ENCODE data around the gene KLC4.

The KLC4 gene

DNA sequence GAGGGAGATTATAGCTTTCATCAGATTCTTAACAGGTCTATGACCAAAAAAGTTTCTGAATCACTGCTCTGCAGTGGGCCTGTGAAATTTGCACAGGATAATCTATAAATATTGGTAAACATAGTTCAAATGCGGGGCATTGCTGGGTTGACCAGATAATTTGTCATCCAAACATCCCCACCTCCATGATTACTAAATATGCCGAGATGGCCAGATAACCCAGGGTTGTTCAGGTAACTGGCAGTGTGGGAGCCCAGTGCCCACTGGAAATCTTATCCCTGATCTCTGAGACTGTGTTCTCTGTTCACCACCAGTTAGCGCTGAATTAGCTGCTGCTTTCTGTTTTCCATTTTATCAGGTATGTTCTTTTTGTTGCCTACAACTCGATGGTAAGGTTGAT lies 38.1 kb downstream of the KLC4 start:
- Histone ChIP-seq H3K4me3 (ENCODE audit: low read depth, low read length) (no peak overlapping the region), H3K27ac (peak overlapping the region; percentile 73), H3K4me1 (peaks cover 24% of the 10 kb centered on the region), H2AFZ (peak overlapping the region; percentile 77), H3K79me2 (peaks cover 6% of the 10 kb centered on the region), H3K9ac (no peak overlapping the region), H3K27me3 (ENCODE audit: control insufficient read depth, insufficient read depth, low read length) (no peaks in the 10 kb centered on the region), H3K9me3 (ENCODE audit: control insufficient read depth, low read length) (no peaks in the 10 kb centered on the region), H3K4me2 (ENCODE audit: low read length) (no peak overlapping the region), H3K36me3 (ENCODE audit: control insufficient read depth, insufficient read depth, low read length) (no peaks in the 10 kb centered on the region)
- TF ChIP-seq, protein P1, sequence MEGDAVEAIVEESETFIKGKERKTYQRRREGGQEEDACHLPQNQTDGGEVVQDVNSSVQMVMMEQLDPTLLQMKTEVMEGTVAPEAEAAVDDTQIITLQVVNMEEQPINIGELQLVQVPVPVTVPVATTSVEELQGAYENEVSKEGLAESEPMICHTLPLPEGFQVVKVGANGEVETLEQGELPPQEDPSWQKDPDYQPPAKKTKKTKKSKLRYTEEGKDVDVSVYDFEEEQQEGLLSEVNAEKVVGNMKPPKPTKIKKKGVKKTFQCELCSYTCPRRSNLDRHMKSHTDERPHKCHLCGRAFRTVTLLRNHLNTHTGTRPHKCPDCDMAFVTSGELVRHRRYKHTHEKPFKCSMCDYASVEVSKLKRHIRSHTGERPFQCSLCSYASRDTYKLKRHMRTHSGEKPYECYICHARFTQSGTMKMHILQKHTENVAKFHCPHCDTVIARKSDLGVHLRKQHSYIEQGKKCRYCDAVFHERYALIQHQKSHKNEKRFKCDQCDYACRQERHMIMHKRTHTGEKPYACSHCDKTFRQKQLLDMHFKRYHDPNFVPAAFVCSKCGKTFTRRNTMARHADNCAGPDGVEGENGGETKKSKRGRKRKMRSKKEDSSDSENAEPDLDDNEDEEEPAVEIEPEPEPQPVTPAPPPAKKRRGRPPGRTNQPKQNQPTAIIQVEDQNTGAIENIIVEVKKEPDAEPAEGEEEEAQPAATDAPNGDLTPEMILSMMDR (IDR thresholded peaks at IDR 0.05), result no peak

DNA sequence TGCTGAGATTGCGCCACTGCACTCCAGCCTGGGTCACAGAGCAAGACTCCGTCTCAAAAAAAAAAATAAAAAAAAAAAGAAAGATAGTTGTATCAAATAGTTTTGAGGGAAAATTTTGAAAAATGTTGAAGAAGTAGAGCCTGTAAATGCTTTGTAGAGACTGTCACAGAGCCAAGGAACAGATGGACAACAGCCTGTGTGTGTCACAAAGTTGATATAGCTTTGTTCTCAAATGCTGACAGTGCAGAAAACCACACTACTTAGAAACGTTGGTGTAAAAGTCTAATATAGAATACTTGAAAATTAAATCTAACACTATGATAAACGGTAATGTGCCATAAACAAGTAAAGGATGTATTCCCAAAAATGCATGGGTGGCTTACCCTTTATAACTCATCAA lies 42.1 kb downstream of the KLC4 start:
- no peak overlapping the region for H3K4me2 ChIP-seq (ENCODE audit: low read length)
- TF ChIP-seq, protein P1 (IDR thresholded peaks at IDR 0.05), result no peak
- H3K4me3 ChIP-seq (ENCODE audit: low read depth, low read length), result no peak overlapping the region
- H3K36me3 ChIP-seq (ENCODE audit: control insufficient read depth, insufficient read depth, low read length), result no peaks in the 10 kb centered on the region
- peaks cover 6% of the 10 kb centered on the region for H3K79me2 ChIP-seq
- H3K9ac ChIP-seq, result no peak overlapping the region
- H3K4me1 ChIP-seq, result peaks cover 18% of the 10 kb centered on the region
- no peaks in the 10 kb centered on the region for H3K27me3 ChIP-seq (ENCODE audit: control insufficient read depth, insufficient read depth, low read length)
- H3K27ac ChIP-seq, result no peak overlapping the region
- H2AFZ ChIP-seq, result no peak overlapping the region
- H3K9me3 ChIP-seq (ENCODE audit: control insufficient read depth, low read length), result no peaks in the 10 kb centered on the region

DNA sequence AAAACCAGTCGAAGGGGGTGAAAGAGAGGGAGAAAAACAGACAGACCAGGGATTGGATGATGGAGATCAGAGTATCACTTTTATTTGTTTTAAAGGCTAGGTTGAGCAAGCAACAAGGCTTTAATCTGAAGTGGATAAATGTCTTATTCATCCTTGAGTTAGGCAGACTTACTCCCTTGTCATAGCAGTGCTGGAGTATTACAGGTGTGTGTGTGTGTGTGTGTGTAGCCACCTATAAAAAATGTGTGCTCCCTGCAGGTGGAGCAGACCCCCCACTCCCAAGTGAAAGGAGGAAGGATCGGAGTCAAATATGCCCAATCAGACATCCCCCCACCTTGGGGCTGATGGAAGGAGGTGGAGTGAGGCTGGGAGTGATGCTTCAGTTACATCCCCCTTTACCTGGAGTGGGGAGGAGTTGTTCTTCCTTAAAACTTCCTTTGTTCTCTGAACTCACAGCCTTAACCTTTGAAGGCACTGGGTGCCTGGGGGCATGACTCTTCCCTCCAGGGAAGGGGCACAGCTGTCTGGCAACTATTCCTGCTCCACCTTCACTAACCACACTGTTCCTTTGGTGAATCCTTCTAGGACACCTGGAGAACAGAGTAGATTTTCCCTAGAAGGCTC lies 43.9 kb downstream of the KLC4 start:
- H3K79me2 ChIP-seq, result peaks cover 6% of the 10 kb centered on the region
- H2AFZ ChIP-seq, result no peak overlapping the region
- no peaks in the 10 kb centered on the region for H3K36me3 ChIP-seq (ENCODE audit: control insufficient read depth, insufficient read depth, low read length)
- no peaks in the 10 kb centered on the region for H3K27me3 ChIP-seq (ENCODE audit: control insufficient read depth, insufficient read depth, low read length)
- TF ChIP-seq, protein P1 (IDR thresholded peaks at IDR 0.05), result no peak
- H3K9ac ChIP-seq, result no peak overlapping the region
- H3K4me2 ChIP-seq (ENCODE audit: low read length), result no peak overlapping the region
- H3K27ac ChIP-seq, result no peak overlapping the region
- no peak overlapping the region for H3K4me3 ChIP-seq (ENCODE audit: low read depth, low read length)
- no peaks in the 10 kb centered on the region for H3K9me3 ChIP-seq (ENCODE audit: control insufficient read depth, low read length)
- peaks cover under 1% of the 10 kb centered on the region for H3K4me1 ChIP-seq

DNA sequence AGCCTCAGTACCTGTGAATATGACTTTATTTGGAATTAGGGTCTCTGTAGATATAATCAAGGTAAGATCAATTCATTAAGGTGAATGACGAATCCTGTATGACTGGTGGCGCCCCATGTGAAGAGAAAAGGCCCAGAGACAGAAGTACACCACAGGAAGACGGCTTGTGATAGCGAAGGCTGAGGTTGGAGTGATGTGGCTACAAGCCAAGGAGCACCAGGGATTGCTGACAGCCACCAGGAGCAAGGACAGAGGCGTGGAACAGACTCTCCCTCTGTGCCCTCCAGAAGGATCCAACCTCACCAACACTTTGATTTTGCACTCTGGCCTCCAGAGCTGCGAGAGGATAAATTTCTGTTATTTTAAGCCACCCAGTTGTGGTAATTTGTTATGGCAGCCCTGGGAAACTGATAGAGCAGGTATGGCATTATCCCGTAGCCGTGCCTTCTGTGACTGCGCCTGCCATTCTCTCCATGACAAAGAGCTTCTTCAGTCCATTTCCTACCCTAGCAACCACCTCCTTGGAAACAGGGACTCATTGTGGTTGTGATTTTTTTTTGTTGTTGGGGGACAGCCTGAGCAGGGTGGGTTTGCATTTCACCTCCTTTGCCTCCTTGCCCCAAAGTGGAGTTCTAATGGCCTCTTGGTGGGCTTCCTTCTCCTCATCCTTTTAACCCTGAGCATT lies 46.2 kb downstream of the KLC4 start:
- H3K79me2 ChIP-seq, result peaks cover 9% of the 10 kb centered on the region
- H3K4me2 ChIP-seq (ENCODE audit: low read length), result no peak overlapping the region
- H3K9ac ChIP-seq, result no peak overlapping the region
- TF ChIP-seq, protein P1 (IDR thresholded peaks at IDR 0.05), result no peak
- no peak overlapping the region for H3K4me3 ChIP-seq (ENCODE audit: low read depth, low read length)
- no peak overlapping the region for H3K27ac ChIP-seq
- no peaks in the 10 kb centered on the region for H3K36me3 ChIP-seq (ENCODE audit: control insufficient read depth, insufficient read depth, low read length)
- no peaks in the 10 kb centered on the region for H3K9me3 ChIP-seq (ENCODE audit: control insufficient read depth, low read length)
- H3K27me3 ChIP-seq (ENCODE audit: control insufficient read depth, insufficient read depth, low read length), result no peaks in the 10 kb centered on the region
- H2AFZ ChIP-seq, result no peak overlapping the region
- H3K4me1 ChIP-seq, result no peaks in the 10 kb centered on the region
